KOPT-K1 (cell line): ENCODE measurements around the gene GJA5.

Experiments
- H3K27ac ChIP-seq: fragments of 200-600 bp; sonication (generic); 2 replicates; pipeline ENCODE4 v1.5.1; 2016; ENCODE audit warnings: antibody characterized with exemption, mild to moderate bottlenecking, low read depth, low read length; ENCODE audit not compliant: poor library complexity, severe bottlenecking
- H3K36me3 ChIP-seq: fragments of 200-600 bp; sonication (generic); 2 replicates; pipeline ENCODE4 v1.5.1; 2017; ENCODE audit warnings: antibody characterized with exemption, mild to moderate bottlenecking, low read length, moderate library complexity; ENCODE audit not compliant: insufficient read depth
- H3K9me3 ChIP-seq: fragments of 200-600 bp; sonication (generic); 2 replicates; pipeline ENCODE4 v1.5.1; 2017; ENCODE audit warnings: antibody characterized with exemption, low read length, mild to moderate bottlenecking; ENCODE audit not compliant: insufficient read depth, poor library complexity, severe bottlenecking

Gene GJA5

GRCh38 chr1:147760481-147761260 is at the start of gene GJA5:
TSS of gene GJA5 (minus strand) at chr1:147760602. CDS start at chr1:147759238, 1,364 bp downstream.
- H3K36me3 ChIP-seq: no peaks in the 10 kb centered on the region
- H3K9me3 ChIP-seq: no peaks in the 10 kb centered on the region
- no peak within 1 kb of the TSS for H3K27ac ChIP-seq

- Histone ChIP-seq H3K9me3 (no peaks in the 10 kb centered on the region), H3K27ac (no peak overlapping the region), H3K36me3 (no peaks in the 10 kb centered on the region)
Observed at GRCh38 chr1:147809236-147809635, 48.8 kb upstream of the GJA5 start.

GRCh38 chr1:147808025-147808424 is 47.6 kb upstream of the GJA5 start:
- H3K27ac ChIP-seq: no peak overlapping the region
- H3K36me3 ChIP-seq: no peaks in the 10 kb centered on the region
- H3K9me3 ChIP-seq: no peaks in the 10 kb centered on the region

GRCh38 chr1:147807405-147807804 is 47.0 kb upstream of the GJA5 start:
- Histone ChIP-seq H3K9me3 (no peaks in the 10 kb centered on the region), H3K27ac (no peak overlapping the region), H3K36me3 (no peaks in the 10 kb centered on the region)

- Histone ChIP-seq H3K27ac (no peak overlapping the region), H3K36me3 (no peaks in the 10 kb centered on the region), H3K9me3 (no peaks in the 10 kb centered on the region)
Observed at GRCh38 chr1:147804942-147805723, 44.7 kb upstream of the GJA5 start.

GRCh38 chr1:147800804-147801203 is 40.4 kb upstream of the GJA5 start:
- Histone ChIP-seq H3K27ac (no peak overlapping the region), H3K9me3 (no peaks in the 10 kb centered on the region), H3K36me3 (no peaks in the 10 kb centered on the region)

GRCh38 chr1:147798731-147799130 is 38.3 kb upstream of the GJA5 start:
- Histone ChIP-seq H3K27ac (no peak overlapping the region), H3K36me3 (no peaks in the 10 kb centered on the region), H3K9me3 (no peaks in the 10 kb centered on the region)

GRCh38 chr1:147794570-147794969 is 34.2 kb upstream of the GJA5 start:
- Histone ChIP-seq H3K36me3 (no peaks in the 10 kb centered on the region), H3K9me3 (no peaks in the 10 kb centered on the region), H3K27ac (no peak overlapping the region)

- H3K9me3 ChIP-seq: no peaks in the 10 kb centered on the region
- no peaks in the 10 kb centered on the region for H3K36me3 ChIP-seq
- no peak overlapping the region for H3K27ac ChIP-seq
Observed at GRCh38 chr1:147791876-147792275, 31.5 kb upstream of the GJA5 start.

GRCh38 chr1:147787765-147788164 is 27.4 kb upstream of the GJA5 start:
- Histone ChIP-seq H3K36me3 (no peaks in the 10 kb centered on the region), H3K9me3 (no peaks in the 10 kb centered on the region), H3K27ac (no peak overlapping the region)

- Histone ChIP-seq H3K36me3 (no peaks in the 10 kb centered on the region), H3K9me3 (no peaks in the 10 kb centered on the region), H3K27ac (no peak overlapping the region)
Observed at GRCh38 chr1:147786536-147786935, 26.1 kb upstream of the GJA5 start.

GRCh38 chr1:147785794-147786506 is 25.5 kb upstream of the GJA5 start:
- H3K36me3 ChIP-seq: no peaks in the 10 kb centered on the region

GRCh38 chr1:147784941-147785340 is 24.5 kb upstream of the GJA5 start:
- Histone ChIP-seq H3K9me3 (no peaks in the 10 kb centered on the region), H3K36me3 (no peaks in the 10 kb centered on the region), H3K27ac (no peak overlapping the region)

More at GRCh38 chr1:147785794-147786506, 25.5 kb upstream of the GJA5 start:
- Histone ChIP-seq H3K27ac (no peak overlapping the region), H3K9me3 (no peaks in the 10 kb centered on the region)

- Histone ChIP-seq H3K9me3 (no peaks in the 10 kb centered on the region), H3K27ac (no peak overlapping the region), H3K36me3 (no peaks in the 10 kb centered on the region)
Observed at GRCh38 chr1:147781056-147781471, 20.7 kb upstream of the GJA5 start.

GRCh38 chr1:147777694-147778093 is 17.3 kb upstream of the GJA5 start:
- no peaks in the 10 kb centered on the region for H3K36me3 ChIP-seq
- H3K27ac ChIP-seq: no peak overlapping the region
- H3K9me3 ChIP-seq: no peaks in the 10 kb centered on the region
